NT2/D1 (cell line): ENCODE results near the gene RUVBL1.

Experiments
- YY1 ChIP-seq: IDR thresholded peaks from 2 replicates; pipeline ENCODE4 v1.6.1; 2011; ENCODE audit not compliant: insufficient read length, insufficient read depth
- ZNF274 ChIP-seq: IDR thresholded peaks from 2 replicates; pipeline ENCODE4 v1.6.1; 2011; ENCODE audit warnings: mild to moderate bottlenecking, low read depth, low read length

- TF ChIP-seq ZNF274 (no peak), YY1 (no peak)
These were observed 26.0 kb upstream of the RUVBL1 start for GRCh38 chr3:128149650-128150049.
